Endometrium (tissue), 2 donors: ENCODE results near the gene LGR6.
"Not testable (repeated sequence)": the region's sequence is repeated elsewhere in the genome, so short reads cannot be mapped to it uniquely, and the experiment has no call there.

Experiments
- FAIRE-seq: peaks from 2 replicates; lab custom pipeline; 2012; peaks lifted over from hg19 to GRCh38; lab: Jason Lieb, UNC
- donor health status: control.
- donor health status: control.

The LGR6 gene

GRCh38 chr1:202160377-202160940 lies 33.1 kb upstream of the LGR6 start, which contains the start of gene PTPN7:
Gene PTPN7 (minus strand): TSS chr1:202160602. CDS start chr1:202159402, 1,200 bp downstream.
- no peak for FAIRE-seq

- FAIRE-seq = no peak
Measured at GRCh38 chr1:202161151-202162046, 32.2 kb upstream of the LGR6 start.

GRCh38 chr1:202162047-202162417 lies 31.6 kb upstream of the LGR6 start:
- no peak for FAIRE-seq

GRCh38 chr1:202162418-202163280 lies 30.9 kb upstream of the LGR6 start:
- FAIRE-seq = no peak

GRCh38 chr1:202163281-202164270 lies 30.0 kb upstream of the LGR6 start:
- no peak for FAIRE-seq

GRCh38 chr1:202164271-202165037 lies 29.1 kb upstream of the LGR6 start:
- no peak for FAIRE-seq

GRCh38 chr1:202165267-202165941 lies 28.2 kb upstream of the LGR6 start:
- no peak for FAIRE-seq

- no peak for FAIRE-seq
Measured at GRCh38 chr1:202165942-202166843, 27.4 kb upstream of the LGR6 start.

- FAIRE-seq = not testable (repeated sequence)
Measured at GRCh38 chr1:202167054-202167453, 26.5 kb upstream of the LGR6 start.

GRCh38 chr1:202167708-202168415 lies 25.7 kb upstream of the LGR6 start:
- FAIRE-seq = no peak

GRCh38 chr1:202168861-202169260 lies 24.7 kb upstream of the LGR6 start:
- FAIRE-seq = no peak

- no peak for FAIRE-seq
Measured at GRCh38 chr1:202170726-202171125, 22.9 kb upstream of the LGR6 start.

GRCh38 chr1:202171292-202172014 lies 22.1 kb upstream of the LGR6 start:
- no peak for FAIRE-seq

- no peak for FAIRE-seq
Measured at GRCh38 chr1:202172015-202172355, 21.6 kb upstream of the LGR6 start.

- no peak for FAIRE-seq
Measured at GRCh38 chr1:202173993-202174392, 19.6 kb upstream of the LGR6 start.

- no peak for FAIRE-seq
Measured at GRCh38 chr1:202176949-202177927, 16.4 kb upstream of the LGR6 start.
